Caco-2 (cell line): ENCODE data around the gene MAP3K13. TPM values are rescaled to one million over a fixed set of nuclear protein-coding genes. Genes with fewer than 3 reads are reported as not detected.

Experiments
- BruUV-seq: library from RNA; stranded (reverse); fragments of 400-500 nt; replicated peaks from 2 replicates; lab custom pipeline; 2021; lab: Mats Ljungman, UMichigan
- CTCF ChIA-PET: fragments of 300-600 bp; sonication (Branson Sonifier 250); formaldehyde crosslinking; loops from one replicate; lab custom pipeline; 2022; ENCODE audit warnings: antibody characterized with exemption; lab: Charles Lee
- POLR2A ChIA-PET: fragments of 300-600 bp; sonication (Branson Sonifier 250); formaldehyde crosslinking; loops from one replicate; lab custom pipeline; 2022; ENCODE audit warnings: antibody characterized with exemption; lab: Charles Lee
- DNase-seq, 2 experiments: peaks; one replicate each; pipeline versions ENCODE4 v3.0.0 to v3.0.0-alpha.2; 2020 to 2022
- H3K27me3 ChIP-seq: replicated peaks from 2 replicates; pipeline ENCODE4 v1.6.0; 2011; ENCODE audit warnings: low read length; ENCODE audit not compliant: control insufficient read depth, insufficient read depth
- H3K36me3 ChIP-seq: 2 replicates; pipeline ENCODE4 v1.5.1; 2011; ENCODE audit warnings: low read length; ENCODE audit not compliant: control insufficient read depth, insufficient read depth
- H3K4me1 ChIP-seq: fragments of 250-450 bp; sonication (Bioruptor Pico); 2 replicates; pipeline ENCODE4 v1.5.1; 2020; ENCODE audit warnings: mild to moderate bottlenecking
- H3K4me3 ChIP-seq: 2 replicates; pipeline ENCODE4 v1.5.1; 2011; ENCODE audit warnings: low read depth, mild to moderate bottlenecking, control low read depth, low read length
- H3K9me3 ChIP-seq: fragments of 250-450 bp; sonication (Bioruptor Pico); 2 replicates; pipeline ENCODE4 v1.5.1; 2020; ENCODE audit warnings: mild to moderate bottlenecking, moderate library complexity
- H3K27ac Mint-ChIP-seq: one replicate; pipeline ENCODE4 v1.8.0; 2022; ENCODE audit warnings: mixed read lengths; ENCODE audit not compliant: unreplicated experiment
- H3K27me3 Mint-ChIP-seq: one replicate; pipeline ENCODE4 v1.8.0; 2022; ENCODE audit warnings: mixed read lengths; ENCODE audit not compliant: insufficient read depth, unreplicated experiment
- H3K36me3 Mint-ChIP-seq: one replicate; pipeline ENCODE4 v1.8.0; 2022; ENCODE audit warnings: mild to moderate bottlenecking, mixed read lengths; ENCODE audit not compliant: insufficient read depth, unreplicated experiment
- H3K4me1 Mint-ChIP-seq: one replicate; pipeline ENCODE4 v1.8.0; 2022; ENCODE audit warnings: low read depth, mixed read lengths; ENCODE audit not compliant: unreplicated experiment
- H3K4me3 Mint-ChIP-seq: one replicate; pipeline ENCODE4 v1.8.0; 2022; ENCODE audit warnings: mild to moderate bottlenecking, moderate library complexity, mixed read lengths; ENCODE audit not compliant: unreplicated experiment
- H3K9me3 Mint-ChIP-seq: one replicate; pipeline ENCODE4 v1.8.0; 2022; ENCODE audit warnings: mixed read lengths; ENCODE audit not compliant: unreplicated experiment
- CTCF ChIP-seq, 2 experiments: fragments of 200-600 bp in 1 of 2; IDR thresholded peaks; 1 replicate in 1 of 2; 2 replicates in 1 of 2; pipeline versions ENCODE4 v1.5.1 to v1.8.0; 2011 to 2022; ENCODE audit warnings: antibody characterized with exemption in 1 of 2, control low read depth in 1 of 2, inconsistent platforms in 1 of 2, low read depth in 1 of 2, low read length in 1 of 2, mild to moderate bottlenecking in 1 of 2, moderate library complexity in 1 of 2; ENCODE audit not compliant: insufficient read depth in 1 of 2, severe bottlenecking in 1 of 2, unreplicated experiment in 1 of 2
- intact Hi-C: fragments of 100-400 bp; cut with micrococcal nuclease; formaldehyde crosslinking; loops from one replicate; pipeline ENCODE4 v1.10.0; 2022; ENCODE audit not compliant: unreplicated experiment
- total RNA-seq: library from RNA; stranded (reverse); gene quantifications from 2 replicates; pipeline ENCODE4 v1.2.3, GENCODE V29; 2022

Gene MAP3K13
- total RNA-seq, 1 experiment from 2014 or later: 20.1 TPM

- Histone ChIP-seq H3K4me1 (no peaks in the 10 kb centered on the region), H3K9me3 (no peaks in the 10 kb centered on the region), H3K27me3 (no peaks in the 10 kb centered on the region), H3K4me3 (no peak overlapping the region), H3K36me3 (no peaks in the 10 kb centered on the region)
- intact Hi-C loops: no loop called here
- Mint-ChIP-seq H3K4me3 (no peak overlapping the region), H3K9me3 (no peaks in the 10 kb centered on the region), H3K27me3 (no peaks in the 10 kb centered on the region), H3K4me1 (no peaks in the 10 kb centered on the region), H3K27ac (no peak overlapping the region), H3K36me3 (no peaks in the 10 kb centered on the region)
- ChIA-PET CTCF (no interaction called here), POLR2A (no interaction called here)
- no peak for TF ChIP-seq CTCF (IDR thresholded peaks at IDR 0.05; ENCODE audit: insufficient read depth in 1 of 2, low read depth in 1 of 2, low read length in 1 of 2, severe bottlenecking in 1 of 2, unreplicated experiment in 1 of 2)
- BruUV-seq: no TSS peak
- no peak for DNase-seq
Measured at GRCh38 chr3:185511711-185512110, 148.8 kb downstream of the MAP3K13 start.

GRCh38 chr3:185517387-185518130, 154.6 kb downstream of the MAP3K13 start:
- Mint-ChIP-seq H3K27me3 (no peaks in the 10 kb centered on the region), H3K9me3 (no peaks in the 10 kb centered on the region), H3K36me3 (no peaks in the 10 kb centered on the region), H3K4me3 (no peak overlapping the region), H3K4me1 (no peaks in the 10 kb centered on the region), H3K27ac (no peak overlapping the region)
- Histone ChIP-seq H3K4me3 (no peak overlapping the region), H3K9me3 (no peaks in the 10 kb centered on the region), H3K4me1 (no peaks in the 10 kb centered on the region), H3K27me3 (no peaks in the 10 kb centered on the region), H3K36me3 (no peaks in the 10 kb centered on the region)
- no peak for DNase-seq
- intact Hi-C loops: no loop called here
- BruUV-seq: no TSS peak
- TF ChIP-seq CTCF (IDR thresholded peaks at IDR 0.05; ENCODE audit: insufficient read depth in 1 of 2, low read depth in 1 of 2, low read length in 1 of 2, severe bottlenecking in 1 of 2, unreplicated experiment in 1 of 2): no peak
- POLR2A ChIA-PET: no interaction called here
- CTCF ChIA-PET: no interaction called here

- Mint-ChIP-seq H3K27me3 (no peaks in the 10 kb centered on the region), H3K4me3 (no peak overlapping the region), H3K4me1 (no peaks in the 10 kb centered on the region), H3K27ac (no peak overlapping the region), H3K36me3 (no peaks in the 10 kb centered on the region), H3K9me3 (no peaks in the 10 kb centered on the region)
- peak in 1 of 2 experiments; percentile 41 for TF ChIP-seq CTCF (IDR thresholded peaks at IDR 0.05; ENCODE audit: insufficient read depth in 1 of 2, low read depth in 1 of 2, low read length in 1 of 2, severe bottlenecking in 1 of 2, unreplicated experiment in 1 of 2)
- intact Hi-C loops: loop anchor here (1.0 kb wide), 1 partner anchor 59 kb away; no protein-coding TSS in a partner anchor
- no peaks in the 10 kb centered on the region for H3K9me3 ChIP-seq
- POLR2A ChIA-PET: no interaction called here
- H3K36me3 ChIP-seq: no peaks in the 10 kb centered on the region
- no peaks in the 10 kb centered on the region for H3K4me1 ChIP-seq
- DNase-seq: peak in 1 of 2 experiments; percentile 32
- no TSS peak for BruUV-seq
- H3K4me3 ChIP-seq: no peak overlapping the region
- H3K27me3 ChIP-seq: no peaks in the 10 kb centered on the region
- CTCF ChIA-PET: interaction anchor here (0.5 to 1.5 kb wide), 4 partner anchors 11 to 58 kb away, joined by 3 to 7 read pairs (median 3); no protein-coding TSS in a partner anchor
Measured at GRCh38 chr3:185519021-185519420, 156.1 kb downstream of the MAP3K13 start.
